Measurements from ENCODE around the gene LRGUK.

DNA sequence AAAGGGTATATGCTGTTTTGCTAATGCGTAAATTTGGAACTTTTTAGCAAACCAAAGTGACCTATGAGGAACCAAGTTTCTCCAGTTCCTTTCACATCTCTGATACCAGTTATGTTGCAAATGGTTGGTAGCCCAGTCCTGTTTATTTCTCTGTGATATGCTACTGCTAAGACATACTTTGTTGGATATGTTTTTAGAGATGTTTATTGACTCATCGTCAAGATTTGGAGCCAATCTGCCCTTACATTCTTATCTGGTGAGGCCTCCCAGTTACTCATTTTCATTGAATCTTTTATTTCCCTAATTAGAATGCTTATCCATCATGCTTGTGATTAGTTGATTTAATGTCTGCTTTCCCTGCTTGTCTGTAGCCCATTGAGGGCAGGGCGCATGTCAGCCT lies 58.9 kb downstream of the LRGUK start:
- TF ChIP-seq, protein P1, sequence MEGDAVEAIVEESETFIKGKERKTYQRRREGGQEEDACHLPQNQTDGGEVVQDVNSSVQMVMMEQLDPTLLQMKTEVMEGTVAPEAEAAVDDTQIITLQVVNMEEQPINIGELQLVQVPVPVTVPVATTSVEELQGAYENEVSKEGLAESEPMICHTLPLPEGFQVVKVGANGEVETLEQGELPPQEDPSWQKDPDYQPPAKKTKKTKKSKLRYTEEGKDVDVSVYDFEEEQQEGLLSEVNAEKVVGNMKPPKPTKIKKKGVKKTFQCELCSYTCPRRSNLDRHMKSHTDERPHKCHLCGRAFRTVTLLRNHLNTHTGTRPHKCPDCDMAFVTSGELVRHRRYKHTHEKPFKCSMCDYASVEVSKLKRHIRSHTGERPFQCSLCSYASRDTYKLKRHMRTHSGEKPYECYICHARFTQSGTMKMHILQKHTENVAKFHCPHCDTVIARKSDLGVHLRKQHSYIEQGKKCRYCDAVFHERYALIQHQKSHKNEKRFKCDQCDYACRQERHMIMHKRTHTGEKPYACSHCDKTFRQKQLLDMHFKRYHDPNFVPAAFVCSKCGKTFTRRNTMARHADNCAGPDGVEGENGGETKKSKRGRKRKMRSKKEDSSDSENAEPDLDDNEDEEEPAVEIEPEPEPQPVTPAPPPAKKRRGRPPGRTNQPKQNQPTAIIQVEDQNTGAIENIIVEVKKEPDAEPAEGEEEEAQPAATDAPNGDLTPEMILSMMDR (conservative IDR thresholded peaks at IDR 0.05; ENCODE audit: low read length) = no peak
- no peak for TF ChIP-seq EZH2phosphoT487 (IDR thresholded peaks at IDR 0.05; ENCODE audit: borderline replicate concordance)
